ENCODE data around the gene CCBE1. TPM values are rescaled to one million over a fixed set of nuclear protein-coding genes. Genes with fewer than 3 reads are reported as not detected.
A peak's percentile ranks its signal among the peaks of the same experiment; 100 is the strongest.

The CCBE1 gene
- total and polyA plus RNA-seq, 12 donors, result 0.24 to 10.3 (median 1.3) TPM

DNA sequence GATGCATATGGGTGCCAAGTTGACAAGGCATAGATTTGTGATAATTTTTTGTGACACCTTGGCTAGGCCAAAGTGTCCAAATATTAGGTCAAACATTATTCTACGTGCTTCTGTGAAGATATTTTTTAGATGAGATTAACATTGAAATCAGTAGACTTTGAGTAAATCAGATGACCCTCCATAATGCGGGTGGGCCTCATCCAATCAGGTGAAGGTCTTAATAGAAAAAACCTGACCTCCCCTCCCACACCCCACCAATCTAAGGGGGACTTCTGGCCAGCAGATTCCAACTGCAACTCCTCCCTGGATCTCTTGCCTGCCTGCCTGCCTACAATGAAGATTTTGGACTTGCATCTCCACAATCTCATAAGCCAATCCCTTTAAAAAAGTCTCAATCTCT, 219.4 kb downstream of the CCBE1 start:
- Histone ChIP-seq H3K27me3 (no peaks in the 10 kb centered on the region), H3K4me3 (no peak overlapping the region), H3K36me3 (no peaks in the 10 kb centered on the region), H3K9me3 (no peaks in the 10 kb centered on the region), H3K27ac (no peak overlapping the region), H3K4me1 (no peaks in the 10 kb centered on the region)
- intact Hi-C loops (cut with DNase I), result no loop called here
- TF ChIP-seq, protein P1, sequence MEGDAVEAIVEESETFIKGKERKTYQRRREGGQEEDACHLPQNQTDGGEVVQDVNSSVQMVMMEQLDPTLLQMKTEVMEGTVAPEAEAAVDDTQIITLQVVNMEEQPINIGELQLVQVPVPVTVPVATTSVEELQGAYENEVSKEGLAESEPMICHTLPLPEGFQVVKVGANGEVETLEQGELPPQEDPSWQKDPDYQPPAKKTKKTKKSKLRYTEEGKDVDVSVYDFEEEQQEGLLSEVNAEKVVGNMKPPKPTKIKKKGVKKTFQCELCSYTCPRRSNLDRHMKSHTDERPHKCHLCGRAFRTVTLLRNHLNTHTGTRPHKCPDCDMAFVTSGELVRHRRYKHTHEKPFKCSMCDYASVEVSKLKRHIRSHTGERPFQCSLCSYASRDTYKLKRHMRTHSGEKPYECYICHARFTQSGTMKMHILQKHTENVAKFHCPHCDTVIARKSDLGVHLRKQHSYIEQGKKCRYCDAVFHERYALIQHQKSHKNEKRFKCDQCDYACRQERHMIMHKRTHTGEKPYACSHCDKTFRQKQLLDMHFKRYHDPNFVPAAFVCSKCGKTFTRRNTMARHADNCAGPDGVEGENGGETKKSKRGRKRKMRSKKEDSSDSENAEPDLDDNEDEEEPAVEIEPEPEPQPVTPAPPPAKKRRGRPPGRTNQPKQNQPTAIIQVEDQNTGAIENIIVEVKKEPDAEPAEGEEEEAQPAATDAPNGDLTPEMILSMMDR (IDR thresholded peaks at IDR 0.05), result no peak
- 83 to 85% methylated on average over 2 of the region's 2 CpGs for WGBS, 2 donors
- DNase-seq (no peak), ATAC-seq (no peak)

DNA sequence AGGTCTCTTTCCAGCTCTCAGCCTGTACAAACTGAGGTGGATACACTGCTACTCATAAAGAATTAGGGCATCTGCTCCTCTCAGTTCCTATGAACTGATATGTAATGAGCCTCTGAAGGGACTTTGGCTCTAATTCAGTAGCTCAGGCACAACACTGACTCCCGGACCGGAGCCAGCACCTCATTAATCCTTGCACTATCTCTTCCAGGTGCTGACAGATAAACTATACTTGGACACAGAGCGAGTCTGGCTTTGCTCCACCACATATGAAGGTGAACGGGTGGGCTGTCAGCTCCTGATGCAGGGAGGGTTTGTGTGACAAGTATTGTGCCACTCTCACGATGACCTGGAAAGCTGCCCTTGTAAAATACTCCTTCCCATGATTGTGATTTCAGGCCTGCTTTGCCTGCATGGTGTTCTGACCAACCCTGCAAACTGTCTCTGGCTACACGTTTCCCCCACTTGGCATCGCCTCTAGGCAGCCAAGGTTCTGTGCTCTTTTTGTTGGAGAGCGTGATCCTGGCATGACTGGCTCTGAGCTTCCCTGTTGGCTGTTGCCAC, 226.6 kb downstream of the CCBE1 start:
- TF ChIP-seq, protein P1 (IDR thresholded peaks at IDR 0.05), result no peak
- H3K9me3 ChIP-seq, result no peaks in the 10 kb centered on the region
- WGBS, 2 donors, result 31 to 41% methylated on average over 8 of the region's 8 CpGs
- H3K4me1 ChIP-seq, result peaks cover 0 to 30% (median 0%) of the 10 kb centered on the region in 9 donors
- no peaks in the 10 kb centered on the region for H3K36me3 ChIP-seq
- no peaks in the 10 kb centered on the region for H3K27me3 ChIP-seq
- peak overlapping the region; percentile 29 to 87 (median 81) for H3K27ac ChIP-seq
- peak; percentile 58 to 71 for DNase-seq
- ATAC-seq, result peak; percentile 61 to 90 (median 82)
- intact Hi-C loops (cut with DNase I), result loop anchor here in 2 of 10 donors (1.0 to 2.0 kb wide), 3 partner anchors 32 to 46 kb away; no protein-coding TSS in a partner anchor
- no peak overlapping the region for H3K4me3 ChIP-seq

DNA sequence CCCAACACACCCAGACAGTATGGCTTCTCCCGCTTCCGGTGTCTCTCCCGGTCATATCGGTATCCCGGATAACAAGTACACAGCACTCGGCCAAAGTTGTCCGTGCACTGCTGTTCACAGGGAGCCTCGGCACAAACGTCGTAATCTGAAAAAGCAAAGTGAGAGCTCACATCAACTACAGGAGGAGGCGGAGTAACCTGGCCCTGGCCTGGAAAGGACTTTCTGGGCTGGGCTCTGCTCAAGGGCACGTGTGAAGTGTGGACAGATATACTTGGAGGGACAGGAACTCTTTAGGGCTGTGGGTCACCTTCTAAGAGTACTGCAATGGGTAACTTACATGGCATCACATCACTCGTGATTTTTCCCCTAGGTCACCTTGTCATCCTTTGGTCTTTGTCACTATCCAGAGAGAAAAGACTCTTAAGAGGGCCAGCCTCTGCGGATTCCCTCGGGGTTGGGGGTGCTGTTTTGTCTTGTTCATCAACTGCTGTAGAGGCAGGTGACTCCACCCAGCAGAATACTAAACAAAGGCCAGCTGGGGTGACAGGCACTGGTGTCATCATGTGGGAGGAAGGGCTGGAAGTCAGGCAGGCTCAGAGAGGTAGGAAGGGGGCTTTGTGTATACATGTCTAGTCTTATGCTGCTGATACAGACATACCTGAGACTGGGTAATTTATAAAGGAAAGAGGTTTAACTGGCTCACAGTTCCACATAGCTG, 227.6 kb downstream of the CCBE1 start:
- 42 to 59% methylated on average over 15 of the region's 15 CpGs for WGBS, 2 donors
- no peak overlapping the region for H3K4me3 ChIP-seq
- peak overlapping the region; percentile 8 to 87 (median 81) for H3K27ac ChIP-seq
- no peaks in the 10 kb centered on the region for H3K27me3 ChIP-seq
- no peaks in the 10 kb centered on the region for H3K9me3 ChIP-seq
- peak; percentile 67 to 94 (median 80) for ATAC-seq
- DNase-seq, result peak; percentile 44 to 59
- peaks cover 0 to 30% (median 0%) of the 10 kb centered on the region in 9 donors for H3K4me1 ChIP-seq
- intact Hi-C loops (cut with DNase I), result loop anchor here in 4 of 10 donors (1.0 to 10.0 kb wide), 7 partner anchors 33 to 225 kb away; partner anchors contain the start of gene CCBE1 (in 1 of the 4)
- TF ChIP-seq, protein P1 (IDR thresholded peaks at IDR 0.05), result no peak
- H3K36me3 ChIP-seq, result no peaks in the 10 kb centered on the region

DNA sequence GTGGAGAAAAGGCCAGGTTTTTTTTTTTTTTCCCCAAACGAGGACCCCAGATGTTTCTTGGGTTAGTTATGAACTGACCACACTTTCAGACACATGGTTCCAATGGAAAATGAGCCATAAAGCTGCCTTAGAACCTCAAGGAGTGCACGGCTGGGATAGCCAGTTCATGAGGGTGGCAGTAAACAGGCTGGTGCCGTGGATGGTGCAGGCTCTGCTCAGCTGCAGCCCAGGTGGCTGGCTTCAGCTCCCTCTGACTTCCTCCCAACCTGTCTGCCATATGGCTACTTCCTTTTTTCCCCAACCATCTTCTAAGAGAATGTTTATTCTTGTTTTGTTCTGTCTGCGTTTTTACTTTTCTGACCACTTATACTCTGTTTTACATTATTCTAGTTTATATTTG, 228.4 kb downstream of the CCBE1 start:
- H3K4me3 ChIP-seq, result no peak overlapping the region
- 69 to 86% methylated on average over 4 of the region's 4 CpGs for WGBS, 2 donors
- TF ChIP-seq, protein P1 (IDR thresholded peaks at IDR 0.05), result no peak
- no peaks in the 10 kb centered on the region for H3K36me3 ChIP-seq
- H3K9me3 ChIP-seq, result no peaks in the 10 kb centered on the region
- peak overlapping the region in 9 of 10 donors; percentile 8 to 87 (median 81) for H3K27ac ChIP-seq
- no peak for ATAC-seq
- intact Hi-C loops (cut with DNase I), result loop anchor here in 4 of 10 donors (2.0 to 10.0 kb wide), 5 partner anchors 48 to 226 kb away; partner anchors contain the start of gene CCBE1 (in 1 of the 4)
- H3K4me1 ChIP-seq, result peaks cover 0 to 30% (median 0%) of the 10 kb centered on the region in 9 donors
- no peaks in the 10 kb centered on the region for H3K27me3 ChIP-seq
- DNase-seq, result no peak
